ENCODE results near the gene GMEB2. TPM values are rescaled to one million over a fixed set of nuclear protein-coding genes. Genes with fewer than 3 reads are reported as not detected.
"Not testable (repeated sequence)": the region's sequence is repeated elsewhere in the genome, so short reads cannot be mapped to it uniquely, and the experiment has no call there.

GMEB2 gene
- total RNA-seq, 1 donor from 2014 or later = 8.0 TPM

DNA sequence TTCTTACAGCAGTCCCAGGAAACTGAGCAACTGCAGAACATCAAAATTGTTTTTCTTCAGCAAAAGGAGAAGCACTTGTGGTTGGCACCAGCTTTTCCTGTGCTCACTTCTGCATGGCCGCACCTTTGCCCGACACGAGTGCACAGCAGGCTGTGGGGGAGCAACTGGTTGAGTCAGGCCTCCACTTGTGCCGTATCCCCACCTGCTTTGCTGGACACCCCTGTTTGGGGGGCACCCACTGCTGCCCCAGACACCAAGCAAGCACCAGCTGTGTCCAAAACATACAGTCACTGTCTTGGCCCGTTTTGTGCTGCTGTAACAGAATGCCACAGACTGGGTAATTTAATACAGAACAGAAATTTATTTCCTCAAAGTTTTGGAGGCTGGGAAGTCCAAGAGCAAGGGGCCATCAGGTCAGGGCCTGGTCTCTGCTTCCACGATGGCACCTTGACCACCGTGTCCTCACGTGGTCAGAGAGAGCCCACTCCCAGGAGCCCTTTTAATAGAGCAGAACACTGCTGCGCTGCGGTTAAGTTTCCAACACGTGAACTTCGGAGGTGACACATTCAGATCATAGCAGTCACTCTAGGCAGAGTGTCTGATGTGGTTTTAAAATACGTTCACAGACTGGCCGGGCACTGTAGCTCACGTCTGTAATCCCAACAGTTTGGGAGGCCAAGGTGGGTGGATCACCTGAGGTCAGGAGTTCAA is 8.7 kb upstream of the GMEB2 start:
- Histone ChIP-seq H3K4me1 (peaks cover 7% of the 10 kb centered on the region), H3K27ac (no peak overlapping the region), H3K4me3 (no peak overlapping the region), H4K20me1 (ENCODE audit: low read depth) (no peaks in the 10 kb centered on the region), H3K9me3 (ENCODE audit: low read depth) (no peaks in the 10 kb centered on the region), H3K4me2 (no peak overlapping the region), H3K36me3 (no peaks in the 10 kb centered on the region), H3F3A (ENCODE audit: low read depth) (peaks cover 5% of the 10 kb centered on the region), H3K27me3 (no peaks in the 10 kb centered on the region), H2AFZ (replicated peaks) (no peak overlapping the region), H3K9ac (no peak overlapping the region), H3K79me2 (ENCODE audit: low read depth) (no peaks in the 10 kb centered on the region)
- no peak overlapping the region for H3K27ac Mint-ChIP-seq
- H3K27me3 Mint-ChIP-seq (ENCODE audit: insufficient read depth, low read depth) = peaks cover 4% of the 10 kb centered on the region
- H3K4me1 Mint-ChIP-seq = peaks cover 9% of the 10 kb centered on the region
- H3K4me3 Mint-ChIP-seq = no peak overlapping the region
- no peaks in the 10 kb centered on the region for H3K9me3 Mint-ChIP-seq
- H3K36me3 Mint-ChIP-seq = no peaks in the 10 kb centered on the region
- TF ChIP-seq EZH2phosphoT487 (IDR thresholded peaks at IDR 0.05) (no peak), EZH2 (IDR thresholded peaks at IDR 0.05) (no peak)
- TF ChIP-seq, protein P1, sequence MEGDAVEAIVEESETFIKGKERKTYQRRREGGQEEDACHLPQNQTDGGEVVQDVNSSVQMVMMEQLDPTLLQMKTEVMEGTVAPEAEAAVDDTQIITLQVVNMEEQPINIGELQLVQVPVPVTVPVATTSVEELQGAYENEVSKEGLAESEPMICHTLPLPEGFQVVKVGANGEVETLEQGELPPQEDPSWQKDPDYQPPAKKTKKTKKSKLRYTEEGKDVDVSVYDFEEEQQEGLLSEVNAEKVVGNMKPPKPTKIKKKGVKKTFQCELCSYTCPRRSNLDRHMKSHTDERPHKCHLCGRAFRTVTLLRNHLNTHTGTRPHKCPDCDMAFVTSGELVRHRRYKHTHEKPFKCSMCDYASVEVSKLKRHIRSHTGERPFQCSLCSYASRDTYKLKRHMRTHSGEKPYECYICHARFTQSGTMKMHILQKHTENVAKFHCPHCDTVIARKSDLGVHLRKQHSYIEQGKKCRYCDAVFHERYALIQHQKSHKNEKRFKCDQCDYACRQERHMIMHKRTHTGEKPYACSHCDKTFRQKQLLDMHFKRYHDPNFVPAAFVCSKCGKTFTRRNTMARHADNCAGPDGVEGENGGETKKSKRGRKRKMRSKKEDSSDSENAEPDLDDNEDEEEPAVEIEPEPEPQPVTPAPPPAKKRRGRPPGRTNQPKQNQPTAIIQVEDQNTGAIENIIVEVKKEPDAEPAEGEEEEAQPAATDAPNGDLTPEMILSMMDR (IDR thresholded peaks at IDR 0.05) = no peak
- no peak for DNase-seq (ENCODE audit: low spot score)

DNA sequence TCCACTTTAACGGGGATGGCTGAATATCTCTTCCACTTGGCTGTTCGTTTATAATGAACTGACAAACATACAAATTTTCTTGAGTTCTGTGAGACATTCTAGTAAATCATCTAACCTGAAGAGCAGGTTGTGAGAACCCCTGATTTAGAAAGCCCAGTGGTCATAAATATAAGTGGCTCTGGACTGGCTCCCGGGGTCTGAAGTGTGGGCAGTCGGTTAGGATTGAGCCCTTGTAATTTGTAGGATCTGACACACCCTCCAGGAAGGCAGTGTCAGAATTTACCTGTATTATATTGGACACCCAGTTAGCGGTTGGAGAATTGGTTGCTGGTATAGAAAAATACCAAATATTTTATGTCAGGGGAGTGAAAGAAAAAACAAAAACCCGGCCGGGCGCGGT is 6.8 kb upstream of the GMEB2 start:
- no peaks in the 10 kb centered on the region for H3K36me3 ChIP-seq
- H2AFZ ChIP-seq (replicated peaks) = no peak overlapping the region
- H3K79me2 ChIP-seq (ENCODE audit: low read depth) = no peaks in the 10 kb centered on the region
- H3K4me1 ChIP-seq = peaks cover 7% of the 10 kb centered on the region
- DNase-seq (ENCODE audit: low spot score) = no peak
- no peaks in the 10 kb centered on the region for H3K9me3 Mint-ChIP-seq
- no peak overlapping the region for H3K27ac Mint-ChIP-seq
- no peaks in the 10 kb centered on the region for H3K9me3 ChIP-seq (ENCODE audit: low read depth)
- H3K4me3 ChIP-seq = no peak overlapping the region
- H3K4me1 Mint-ChIP-seq = peaks cover 12% of the 10 kb centered on the region
- no peak overlapping the region for H3K4me3 Mint-ChIP-seq
- H3K27me3 Mint-ChIP-seq (ENCODE audit: insufficient read depth, low read depth) = peaks cover 5% of the 10 kb centered on the region
- H3K4me2 ChIP-seq = no peak overlapping the region
- H3K9ac ChIP-seq = no peak overlapping the region
- no peaks in the 10 kb centered on the region for H3K27me3 ChIP-seq
- no peak overlapping the region for H3K27ac ChIP-seq
- H3F3A ChIP-seq (ENCODE audit: low read depth) = peaks cover 13% of the 10 kb centered on the region
- no peaks in the 10 kb centered on the region for H3K36me3 Mint-ChIP-seq
- H4K20me1 ChIP-seq (ENCODE audit: low read depth) = no peaks in the 10 kb centered on the region
- TF ChIP-seq EZH2phosphoT487 (IDR thresholded peaks at IDR 0.05) (no peak), EZH2 (IDR thresholded peaks at IDR 0.05) (no peak)
- TF ChIP-seq, protein P1 (IDR thresholded peaks at IDR 0.05) = no peak

DNA sequence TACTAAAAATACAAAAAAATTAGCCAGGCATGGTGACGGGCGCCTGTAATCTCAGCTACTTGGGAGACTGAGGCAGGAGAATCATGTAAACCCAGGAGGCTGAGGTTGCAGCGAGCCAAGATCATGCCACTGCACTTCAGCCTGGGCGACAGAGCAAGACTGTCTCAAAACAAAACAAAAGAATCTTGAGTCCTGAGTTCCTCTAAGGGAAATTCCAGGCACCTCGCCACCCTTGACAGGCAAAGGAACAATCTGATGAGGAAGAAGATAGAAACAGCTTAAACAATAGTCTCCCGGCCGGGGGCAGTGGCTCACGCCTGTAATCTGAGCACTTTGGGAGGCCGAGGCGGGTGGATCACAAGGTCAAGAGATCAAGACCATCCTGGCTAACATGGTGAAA is 4.5 kb upstream of the GMEB2 start:
- H3K27me3 Mint-ChIP-seq (ENCODE audit: insufficient read depth, low read depth); H3K4me1 Mint-ChIP-seq; H3K27ac Mint-ChIP-seq; H3K27me3 ChIP-seq; H2AFZ ChIP-seq (replicated peaks); H3K4me2 ChIP-seq; H3K9me3 ChIP-seq (ENCODE audit: low read depth); H3K4me3 Mint-ChIP-seq; H4K20me1 ChIP-seq (ENCODE audit: low read depth); H3K36me3 ChIP-seq; H3K9ac ChIP-seq; H3K27ac ChIP-seq; H3K4me3 ChIP-seq; H3K36me3 Mint-ChIP-seq; H3K9me3 Mint-ChIP-seq; H3K79me2 ChIP-seq (ENCODE audit: low read depth); H3K4me1 ChIP-seq: not testable (repeated sequence)
- H3F3A ChIP-seq (ENCODE audit: low read depth) = peaks cover 17% of the 10 kb centered on the region
- peak; percentile 42 for DNase-seq (ENCODE audit: low spot score)

- H3K4me3 Mint-ChIP-seq; H4K20me1 ChIP-seq (ENCODE audit: low read depth); H3K4me1 ChIP-seq; DNase-seq (ENCODE audit: low spot score); H3K36me3 Mint-ChIP-seq; H3K4me1 Mint-ChIP-seq; H3K4me2 ChIP-seq; H3K27ac ChIP-seq; H3K4me3 ChIP-seq; H3K27ac Mint-ChIP-seq; H3K9me3 Mint-ChIP-seq; H3K27me3 ChIP-seq; H3K79me2 ChIP-seq (ENCODE audit: low read depth); H3K36me3 ChIP-seq; H3K27me3 Mint-ChIP-seq (ENCODE audit: insufficient read depth, low read depth); H3K9me3 ChIP-seq (ENCODE audit: low read depth); H3K9ac ChIP-seq; H2AFZ ChIP-seq (replicated peaks): not testable (repeated sequence)
- H3F3A ChIP-seq (ENCODE audit: low read depth) = peaks cover 17% of the 10 kb centered on the region
Observed at GRCh38 chr20:63630956-63631355, 4.1 kb upstream of the GMEB2 start.
